RWPE1 (cell line): ENCODE data around the gene RPS6KA3.
"Not testable (repeated sequence)": the region's sequence is repeated elsewhere in the genome, so short reads cannot be mapped to it uniquely, and the experiment has no call there.

Experiments
- CTCF ChIA-PET: fragments of 350-600 bp; sonication (Branson Sonifier 250); formaldehyde crosslinking; extraction: SDS; loops from one replicate; lab custom pipeline; 2021; lab: Yijun Ruan, JAX
- POLR2A ChIA-PET: fragments of 400-600 bp; formaldehyde crosslinking; extraction: SDS; loops from one replicate; lab custom pipeline; 2020; ENCODE audit warnings: antibody characterized with exemption; ENCODE audit not compliant: low non-redundant PET; lab: Yijun Ruan, JAX
- DNase-seq: peaks from one replicate; pipeline ENCODE4 v3.0.0; 2012; ENCODE audit warnings: low spot score
- H3K27ac ChIP-seq: fragments of 450-650 bp; 2 replicates; pipeline ENCODE4 v1.5.1; 2017
- TF ChIP-seq, protein P1 (sequence below): fragments of 450-650 bp; conservative IDR thresholded peaks from 2 replicates; pipeline ENCODE4 v1.5.1; 2017; ENCODE audit warnings: low read depth, mild to moderate bottlenecking

RPS6KA3 gene

DNA sequence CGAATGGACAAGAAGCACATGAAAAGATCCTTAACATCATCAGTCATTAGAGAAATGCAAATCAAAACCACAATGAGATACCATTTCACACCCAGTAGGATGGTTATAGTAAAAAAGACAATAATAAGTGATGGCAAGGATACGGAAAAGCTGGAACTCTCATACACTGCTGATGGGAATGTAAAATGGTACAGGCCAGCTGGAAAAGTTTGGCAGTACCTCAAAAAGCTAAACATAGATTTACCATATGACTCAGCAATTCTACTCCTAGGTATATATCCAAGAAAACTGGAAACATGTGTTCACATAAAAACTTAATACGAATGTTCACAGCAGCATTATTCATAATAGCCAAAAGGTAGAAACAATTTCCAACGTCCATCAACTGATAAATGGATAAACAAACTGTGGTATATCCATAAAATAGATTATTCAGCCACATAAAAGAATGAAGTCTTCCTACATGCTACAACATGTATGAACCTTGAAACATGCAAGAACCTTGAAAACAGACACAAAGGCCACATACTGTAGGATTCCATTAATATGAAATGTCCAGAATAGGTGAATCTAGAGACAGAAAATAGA is 11.9 kb downstream of the RPS6KA3 start:
- TF ChIP-seq, protein P1, sequence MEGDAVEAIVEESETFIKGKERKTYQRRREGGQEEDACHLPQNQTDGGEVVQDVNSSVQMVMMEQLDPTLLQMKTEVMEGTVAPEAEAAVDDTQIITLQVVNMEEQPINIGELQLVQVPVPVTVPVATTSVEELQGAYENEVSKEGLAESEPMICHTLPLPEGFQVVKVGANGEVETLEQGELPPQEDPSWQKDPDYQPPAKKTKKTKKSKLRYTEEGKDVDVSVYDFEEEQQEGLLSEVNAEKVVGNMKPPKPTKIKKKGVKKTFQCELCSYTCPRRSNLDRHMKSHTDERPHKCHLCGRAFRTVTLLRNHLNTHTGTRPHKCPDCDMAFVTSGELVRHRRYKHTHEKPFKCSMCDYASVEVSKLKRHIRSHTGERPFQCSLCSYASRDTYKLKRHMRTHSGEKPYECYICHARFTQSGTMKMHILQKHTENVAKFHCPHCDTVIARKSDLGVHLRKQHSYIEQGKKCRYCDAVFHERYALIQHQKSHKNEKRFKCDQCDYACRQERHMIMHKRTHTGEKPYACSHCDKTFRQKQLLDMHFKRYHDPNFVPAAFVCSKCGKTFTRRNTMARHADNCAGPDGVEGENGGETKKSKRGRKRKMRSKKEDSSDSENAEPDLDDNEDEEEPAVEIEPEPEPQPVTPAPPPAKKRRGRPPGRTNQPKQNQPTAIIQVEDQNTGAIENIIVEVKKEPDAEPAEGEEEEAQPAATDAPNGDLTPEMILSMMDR: no peak

DNA sequence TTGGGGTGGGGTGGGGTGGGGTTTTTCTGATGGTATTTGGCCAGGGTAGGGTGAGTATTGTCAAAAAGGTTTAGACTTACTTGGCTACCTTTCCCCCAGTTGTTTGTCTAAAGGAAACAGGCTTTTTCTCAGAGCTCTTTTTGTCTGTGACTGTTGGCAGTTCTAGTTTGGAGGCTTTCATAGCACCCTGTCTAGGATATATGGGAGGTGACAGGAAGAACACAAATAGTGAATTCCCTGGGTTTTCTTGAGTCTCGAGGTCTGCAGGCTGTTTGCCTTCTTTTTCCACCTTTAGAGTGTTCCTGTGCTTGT is 13.5 kb downstream of the RPS6KA3 start:
- ChIA-PET POLR2A (no interaction called here), CTCF (interaction anchor here (0.6 kb wide), 1 partner anchor 19 kb away, joined by 3 read pairs; no protein-coding TSS in a partner anchor)
- DNase-seq: no peak
- TF ChIP-seq, protein P1: no peak
- no peak overlapping the region for H3K27ac ChIP-seq

More for the DNA sequence above, 11.9 kb downstream of the RPS6KA3 start:
- ChIA-PET POLR2A (no interaction called here), CTCF (interaction anchor here (0.6 kb wide), 1 partner anchor 892 kb away, joined by 6 read pairs; no protein-coding TSS in a partner anchor)
- DNase-seq: no peak
- no peak overlapping the region for H3K27ac ChIP-seq

DNA sequence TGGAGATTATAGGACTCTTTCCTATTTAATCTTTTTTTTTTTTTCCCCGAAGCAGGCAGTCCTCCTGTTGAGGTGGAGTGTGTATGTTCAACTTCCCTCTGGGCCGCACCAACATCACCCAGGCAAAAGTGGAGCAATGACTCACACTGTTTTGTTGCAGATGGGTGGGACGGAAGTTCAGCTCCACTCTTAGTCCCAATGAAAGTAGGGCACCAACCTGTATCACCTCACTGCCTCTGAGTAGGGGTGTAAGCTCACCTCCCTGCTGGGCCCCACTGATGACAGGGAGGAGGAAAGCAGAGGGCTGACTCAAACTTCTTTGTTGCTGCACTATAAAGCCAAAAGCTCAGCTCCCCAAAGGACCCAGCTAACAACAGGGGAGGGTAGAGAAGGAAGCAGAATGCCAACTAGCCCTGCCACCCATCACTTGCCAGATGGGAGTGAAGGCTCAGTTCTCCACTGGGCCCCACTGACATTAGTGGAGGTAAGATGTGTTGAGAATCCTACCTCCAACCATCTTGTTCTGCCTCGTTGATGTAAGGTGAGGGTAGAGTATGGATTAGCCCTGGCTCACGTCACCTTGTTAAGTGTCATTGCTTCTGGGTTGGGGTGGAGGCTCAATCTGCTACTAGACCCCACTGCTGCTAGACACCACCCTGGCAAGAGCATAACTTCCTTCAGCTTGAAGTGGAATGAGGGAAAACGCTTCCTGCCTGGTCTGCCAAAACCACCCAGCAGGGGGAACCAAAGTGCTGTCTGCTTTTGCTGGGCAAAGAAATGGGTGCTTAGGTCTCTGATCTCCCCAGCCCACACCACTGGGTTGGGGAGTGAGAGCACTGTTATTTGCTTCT is 14.1 kb downstream of the RPS6KA3 start:
- POLR2A ChIA-PET: no interaction called here
- TF ChIP-seq, protein P1: peak; percentile 28; the same call in 1 of the 2 replicates
- H3K27ac ChIP-seq: no peak overlapping the region
- DNase-seq: no peak
- CTCF ChIA-PET: interaction anchor here (0.5 to 0.7 kb wide), 8 partner anchors 27 to 511 kb away, joined by 3 to 6 read pairs (median 3); no protein-coding TSS in a partner anchor

DNA sequence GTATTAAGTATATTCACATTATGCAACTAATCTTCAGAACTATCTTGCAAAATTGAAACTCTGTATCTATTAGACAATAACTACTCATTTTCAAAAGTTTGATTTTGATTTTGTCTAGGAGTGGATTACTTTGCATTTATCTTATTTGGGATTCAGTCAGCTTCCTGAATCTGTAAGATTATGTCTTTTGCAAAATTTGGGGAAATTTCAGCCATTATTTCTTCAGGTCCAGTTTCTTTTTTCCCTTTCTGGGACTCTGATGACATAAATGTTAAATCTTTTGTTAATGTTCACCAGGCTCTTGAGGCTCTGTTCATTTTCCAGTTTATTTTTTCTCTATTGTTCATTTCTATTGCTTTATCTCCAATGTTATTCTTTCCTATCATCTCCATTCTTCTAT is 15.0 kb downstream of the RPS6KA3 start:
- H3K27ac ChIP-seq: no peak overlapping the region
- TF ChIP-seq, protein P1: no peak
- ChIA-PET POLR2A (no interaction called here), CTCF (no interaction called here)
- no peak for DNase-seq

DNA sequence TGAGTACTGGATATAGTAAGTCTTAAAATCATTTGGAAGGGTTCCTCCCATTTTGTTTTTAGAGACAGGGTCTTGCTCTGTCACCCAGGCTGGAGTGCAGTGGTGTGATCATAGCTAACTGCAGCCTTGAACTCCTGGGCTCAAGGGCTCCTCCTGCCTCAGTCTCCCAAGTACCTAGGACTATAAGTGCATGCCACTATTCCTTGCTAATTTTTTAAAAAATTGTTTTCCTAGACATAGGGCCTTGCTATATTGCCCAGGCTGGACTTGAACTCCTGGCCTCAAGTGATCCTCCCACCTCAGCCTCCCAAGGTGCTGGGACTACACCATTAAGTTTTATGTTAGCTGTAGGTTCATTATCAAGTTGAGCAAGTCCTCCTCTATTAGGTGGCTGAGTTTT is 16.6 kb downstream of the RPS6KA3 start:
- CTCF ChIA-PET, POLR2A ChIA-PET, DNase-seq, H3K27ac ChIP-seq: not testable (repeated sequence)

DNA sequence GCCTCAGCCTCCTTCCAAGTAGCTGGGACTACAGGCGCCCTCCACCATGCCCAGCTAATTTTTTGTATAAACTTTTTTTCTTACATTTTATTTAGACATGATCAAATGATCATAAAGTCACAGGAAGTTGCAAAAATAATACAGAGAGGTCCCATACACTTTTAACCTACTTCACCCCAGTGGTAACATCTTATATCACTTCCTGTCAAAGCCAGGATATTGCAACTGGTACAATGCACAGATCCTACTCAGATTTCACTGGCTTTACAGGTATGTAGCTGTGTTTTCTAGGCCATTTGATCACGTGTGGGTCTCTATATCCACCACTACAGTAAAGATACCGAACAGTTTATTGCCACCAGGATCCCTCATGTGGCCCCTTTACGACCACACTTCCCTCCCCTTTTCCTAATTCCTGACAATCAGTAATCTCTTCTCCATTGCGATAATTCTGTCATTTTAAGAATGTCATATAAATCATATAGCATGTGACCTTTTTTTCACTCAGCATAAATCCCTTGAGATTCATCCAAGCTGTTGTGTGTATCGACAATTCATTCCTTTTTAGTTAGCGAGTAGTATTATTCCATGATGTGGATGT is 18.0 kb downstream of the RPS6KA3 start:
- TF ChIP-seq, protein P1: no peak
- CTCF ChIA-PET: no interaction called here
- DNase-seq: no peak
- no peak overlapping the region for H3K27ac ChIP-seq
- POLR2A ChIA-PET: no interaction called here
